NCI-H526 (cell line): ENCODE data around the gene VAPA.
A peak's percentile ranks its signal among the peaks of the same experiment; 100 is the strongest.

ENCODE experiments used
- DNase-seq, 2 experiments: peaks; one replicate each; lab custom pipeline; 2025; lab: John Stamatoyannopoulos, UW

The VAPA gene

DNA sequence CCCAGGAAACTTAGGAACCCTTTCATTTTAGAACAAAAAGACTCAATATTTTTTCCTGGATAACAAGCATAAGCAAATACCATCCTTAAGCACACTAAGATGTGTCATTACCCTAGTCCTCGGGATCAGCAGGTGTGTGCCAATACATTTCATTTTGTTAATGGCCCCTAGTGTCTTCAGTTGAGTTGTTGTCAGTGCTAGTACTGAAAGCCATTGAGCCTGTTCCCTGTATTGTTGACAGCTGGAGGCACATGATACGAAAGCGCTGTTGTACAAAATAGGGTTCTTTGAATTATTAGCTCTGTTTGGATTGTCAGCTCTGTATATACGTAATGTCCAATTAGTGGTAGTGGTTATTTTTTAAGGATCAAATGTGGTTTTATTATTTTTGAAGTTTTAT lies 29.5 kb downstream of the VAPA start:
- no peak for DNase-seq

GRCh38 chr18:9944805-9945204 lies 31.0 kb downstream of the VAPA start:
- DNase-seq = no peak

GRCh38 chr18:9946831-9947230 lies 33.0 kb downstream of the VAPA start:
- no peak for DNase-seq

DNA sequence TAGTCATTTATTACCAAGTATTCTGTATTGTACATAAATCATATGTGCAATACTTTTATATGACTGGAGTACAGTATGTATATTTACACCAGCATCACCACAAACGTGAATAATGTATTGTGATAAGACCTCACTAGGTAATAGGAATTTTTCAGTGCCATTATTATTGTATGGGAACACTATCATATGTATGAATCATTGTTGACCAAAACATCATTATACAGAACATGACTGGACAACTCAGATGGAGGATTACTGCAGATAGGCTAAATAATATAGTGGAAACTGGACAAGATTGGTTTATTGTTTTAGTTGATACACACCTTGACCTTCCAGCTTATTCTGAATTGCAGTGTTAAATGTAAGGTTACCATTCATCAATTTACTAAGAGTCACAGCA lies 33.4 kb downstream of the VAPA start:
- DNase-seq = no peak

DNA sequence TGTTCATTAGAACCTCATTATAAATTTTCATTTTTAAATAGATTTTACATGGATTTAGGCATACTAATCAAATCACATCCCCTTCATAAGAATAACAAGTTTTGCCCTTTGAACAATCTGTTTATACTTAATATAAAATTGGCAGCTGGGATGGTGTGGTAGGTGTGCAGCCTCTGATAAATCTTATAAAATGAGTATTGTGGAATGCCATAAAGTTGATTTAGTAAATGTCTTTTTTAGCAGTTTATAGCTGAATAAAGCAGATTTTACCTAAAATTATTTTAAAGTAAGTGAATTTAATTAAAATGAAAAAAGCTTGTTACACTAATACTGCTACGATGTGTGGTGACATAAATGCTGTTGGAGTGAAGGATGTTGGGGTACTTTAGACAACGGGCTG lies 35.5 kb downstream of the VAPA start:
- no peak for DNase-seq

DNA sequence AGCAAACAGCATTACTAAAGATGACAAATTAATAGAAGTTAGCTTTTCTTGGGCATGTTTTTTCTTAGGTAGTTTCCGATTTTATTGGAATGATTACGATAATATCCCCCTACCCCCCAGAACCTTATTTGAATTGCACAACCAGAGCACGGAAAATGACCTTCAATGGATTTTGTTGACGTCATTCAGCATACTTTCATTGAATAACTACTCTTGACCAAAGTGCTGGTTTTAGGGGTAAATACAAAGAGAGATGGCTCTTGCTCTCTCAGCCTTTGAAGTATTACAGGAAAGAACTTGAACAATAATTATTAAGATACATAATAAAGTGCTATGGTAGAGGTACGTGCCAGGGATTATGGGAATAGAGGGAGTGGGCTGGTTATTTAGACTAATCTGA lies 36.0 kb downstream of the VAPA start:
- DNase-seq = no peak

- DNase-seq = no peak
Measured at GRCh38 chr18:9950289-9951016, 36.6 kb downstream of the VAPA start.

DNA sequence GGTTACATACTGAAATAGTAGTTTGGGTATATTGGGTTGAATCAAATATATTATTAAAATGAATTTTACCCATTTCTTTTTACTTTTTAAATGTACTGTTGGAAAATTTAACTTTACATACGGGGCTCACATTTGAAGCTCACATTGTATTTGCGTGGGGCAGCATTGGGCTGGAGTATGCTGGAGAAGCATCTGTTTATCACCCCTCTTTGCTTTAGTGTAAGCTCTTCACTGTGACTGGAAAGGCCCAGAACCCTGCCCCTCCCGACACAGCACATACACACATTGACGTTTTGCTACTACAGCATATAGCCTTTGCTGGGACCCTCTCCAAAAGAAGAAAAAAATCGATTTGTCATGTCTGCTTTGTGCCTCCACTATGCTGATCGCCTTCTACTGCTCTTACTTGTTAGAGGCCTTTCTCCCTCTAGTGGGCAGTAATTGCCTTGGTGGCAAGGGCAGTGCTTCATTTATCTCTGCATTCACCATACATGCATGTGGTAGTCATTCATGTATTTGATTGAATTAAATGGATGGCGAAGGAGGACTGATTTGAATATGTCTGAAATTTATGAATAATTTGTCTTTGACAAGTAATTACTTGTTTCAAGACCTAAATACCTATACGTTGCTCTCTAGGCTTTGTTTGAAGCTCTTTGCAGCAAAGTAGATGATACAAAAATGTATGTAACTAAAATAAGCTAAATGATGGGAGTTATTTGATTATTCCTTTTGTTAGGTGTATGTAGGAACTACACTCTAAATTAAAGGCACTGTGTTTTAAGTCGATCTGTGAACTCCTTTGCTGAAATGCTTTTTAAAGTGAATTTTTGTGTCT lies 37.4 kb downstream of the VAPA start:
- DNase-seq = peak; percentile 35 to 50

DNA sequence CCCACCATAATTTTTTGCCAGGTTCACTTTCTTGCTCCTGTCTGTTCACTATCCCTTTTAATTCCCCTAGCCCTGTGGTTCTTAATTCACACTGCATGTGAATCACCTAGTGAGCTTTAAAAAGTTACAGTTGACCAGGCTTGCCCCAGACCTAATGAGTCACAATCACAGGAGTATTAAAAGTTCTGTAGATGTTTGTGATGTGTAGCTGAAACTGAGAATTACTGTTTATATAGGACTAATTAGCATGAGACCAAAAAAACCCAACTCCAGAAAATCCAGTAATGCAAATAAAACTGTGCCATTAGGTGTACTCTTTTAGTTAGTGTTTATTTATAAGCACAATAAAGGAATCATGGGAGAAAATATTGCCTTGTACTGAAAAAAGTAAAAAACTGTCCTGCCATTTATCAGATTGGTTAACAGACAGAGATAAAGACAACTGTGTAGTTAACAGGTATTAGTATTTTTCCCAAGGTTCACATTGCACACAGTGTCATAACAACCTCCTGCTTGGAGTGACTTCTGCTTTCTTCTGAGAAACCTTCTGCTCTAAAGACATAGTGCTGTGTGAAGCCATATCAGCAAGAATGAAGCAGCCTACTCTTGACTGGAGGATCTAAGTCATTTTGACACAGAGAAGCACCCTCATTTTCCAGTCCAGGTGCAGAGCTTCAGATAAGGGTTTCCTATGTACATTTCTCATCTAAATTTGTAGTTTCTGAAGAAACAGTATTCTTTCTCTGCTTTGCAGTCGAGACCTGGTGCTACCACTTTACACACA lies 39.0 kb downstream of the VAPA start:
- no peak for DNase-seq

- DNase-seq = no peak
Measured at GRCh38 chr18:9958861-9959399, 45.1 kb downstream of the VAPA start.

GRCh38 chr18:9959564-9959963 lies 45.7 kb downstream of the VAPA start:
- DNase-seq = no peak

DNA sequence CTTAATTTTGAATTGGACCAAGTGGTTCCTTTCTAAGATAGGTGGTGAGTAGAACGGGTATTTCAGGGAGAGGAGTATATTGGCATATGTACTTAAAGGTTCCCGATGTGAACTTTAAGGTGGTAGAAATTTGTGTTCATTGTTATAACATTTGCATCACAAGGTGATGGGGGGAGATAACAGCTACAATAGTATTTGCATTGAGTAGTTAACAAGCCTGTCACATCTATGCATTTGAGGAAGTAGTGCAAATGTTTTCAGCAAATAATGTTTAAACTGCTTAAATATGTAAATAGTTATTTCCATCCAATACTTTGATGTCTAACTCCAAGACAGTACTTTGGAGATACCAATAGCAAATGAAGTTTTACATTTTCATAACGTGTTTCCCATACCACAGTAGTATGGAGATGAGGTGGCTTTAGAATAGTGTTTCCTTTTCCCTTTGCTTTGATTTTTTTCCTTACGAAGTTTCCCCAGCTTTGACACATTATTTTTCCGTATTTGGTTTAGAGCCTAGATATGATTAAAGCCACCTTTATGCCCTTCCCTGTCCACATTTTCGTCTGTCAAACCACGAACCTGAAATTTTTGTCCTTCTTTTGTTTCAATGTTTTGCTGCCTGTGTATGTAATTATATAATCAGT lies 46.6 kb downstream of the VAPA start:
- DNase-seq = peak; percentile 1 to 24

DNA sequence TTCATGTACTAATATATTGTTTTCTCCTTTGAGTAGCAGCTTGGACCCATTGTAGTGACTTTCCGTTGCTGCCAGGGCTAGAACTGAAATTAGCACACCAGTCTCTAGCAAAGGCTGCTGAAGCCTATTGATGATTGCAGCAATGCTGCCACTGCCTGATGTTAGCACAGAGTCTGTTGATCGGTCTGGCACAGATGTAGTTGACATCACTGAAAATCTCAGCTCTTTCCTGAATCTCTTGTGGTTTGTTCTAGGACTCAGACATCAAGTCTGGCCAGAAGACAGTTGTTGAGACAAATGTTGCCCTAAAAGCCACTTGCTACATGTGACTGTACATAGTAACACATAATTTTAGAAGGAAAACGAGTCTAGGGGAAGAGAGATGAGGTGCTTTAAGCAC lies 47.2 kb downstream of the VAPA start:
- DNase-seq = no peak

DNA sequence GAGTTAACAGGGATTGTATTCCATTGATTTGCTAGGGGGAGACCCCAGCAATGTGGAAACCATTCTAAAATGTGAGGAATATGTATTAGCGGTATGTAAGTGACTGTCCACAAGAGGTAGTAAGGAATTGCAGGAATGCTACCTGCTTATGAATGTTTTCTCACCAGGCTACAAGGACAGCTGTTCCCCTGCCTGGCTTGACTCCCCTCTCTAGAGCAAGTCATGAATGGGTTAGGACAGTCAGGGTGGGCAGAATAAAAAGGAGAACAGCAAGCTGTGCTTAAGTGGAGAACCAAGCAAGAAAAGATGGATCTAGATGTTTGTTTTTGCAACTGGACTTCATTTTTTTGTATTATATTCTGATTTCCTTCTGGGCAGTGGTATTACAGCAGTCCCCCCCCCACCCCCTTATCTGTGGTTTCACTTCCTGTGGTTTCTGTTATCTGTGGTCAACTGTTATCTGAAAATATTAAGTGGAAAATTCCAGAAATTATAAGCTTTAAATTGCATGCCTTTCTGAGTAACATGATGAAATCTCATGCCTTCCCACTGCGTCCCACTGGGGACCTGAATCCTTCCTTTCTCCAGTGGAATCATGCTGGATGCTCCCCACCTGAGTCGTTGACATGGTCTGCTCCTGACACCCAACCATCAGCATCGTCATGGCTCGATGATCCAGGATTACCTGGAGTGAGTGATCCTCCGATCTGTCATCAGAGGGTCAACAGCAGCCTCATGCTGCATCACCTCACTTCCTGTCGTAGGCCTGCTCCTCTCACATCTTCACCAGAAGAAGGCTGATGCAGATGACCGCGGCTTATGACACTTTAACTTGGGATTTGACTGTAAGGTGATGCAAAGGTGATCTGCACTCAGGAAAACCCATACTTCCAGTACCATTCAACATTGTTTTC lies 52.2 kb downstream of the VAPA start:
- no peak for DNase-seq

DNA sequence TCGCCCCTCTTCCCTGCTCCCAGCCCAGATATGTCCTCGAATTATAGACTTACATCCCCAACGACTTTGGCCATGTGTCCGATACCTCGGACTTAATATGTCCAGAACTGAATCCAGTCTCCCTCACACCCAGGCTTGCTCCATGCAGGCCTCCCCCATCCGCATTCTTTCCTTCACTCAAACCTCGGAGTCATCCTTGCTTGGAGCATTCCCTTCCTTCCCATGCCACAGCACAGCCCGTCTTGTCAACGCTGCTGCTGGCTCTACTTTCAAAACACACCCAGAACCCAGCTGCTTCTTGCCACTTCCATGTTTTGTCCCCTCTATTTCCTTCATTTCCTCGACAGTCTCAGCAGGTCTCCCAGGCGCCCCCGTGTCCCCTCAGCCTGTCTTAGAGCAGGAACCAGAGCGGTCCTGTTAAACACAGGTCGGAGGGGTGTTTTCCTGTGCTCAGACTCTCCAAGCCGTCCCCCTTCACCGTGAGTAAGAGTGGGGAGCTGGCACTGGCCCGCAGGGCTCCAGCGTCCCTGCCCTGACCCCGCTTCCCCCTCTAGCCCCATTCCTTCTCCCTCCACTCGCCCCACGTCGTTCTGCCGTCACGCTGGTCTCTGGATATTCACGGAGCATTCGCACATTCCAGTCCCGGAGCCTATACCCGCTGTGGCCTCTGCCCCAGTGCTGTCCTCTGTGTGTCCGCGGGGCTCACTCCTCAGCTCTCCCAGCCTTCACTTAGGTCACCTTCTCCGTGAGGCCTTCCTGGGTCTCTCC lies 54.4 kb downstream of the VAPA start:
- DNase-seq = no peak

- no peak for DNase-seq
Measured at GRCh38 chr18:9969247-9969646, 55.4 kb downstream of the VAPA start.

- peak; percentile 21 to 72 for DNase-seq
Measured at GRCh38 chr18:9971313-9971920, 57.6 kb downstream of the VAPA start.

- no peak for DNase-seq
Measured at GRCh38 chr18:9973470-9973869, 59.7 kb downstream of the VAPA start.

DNA sequence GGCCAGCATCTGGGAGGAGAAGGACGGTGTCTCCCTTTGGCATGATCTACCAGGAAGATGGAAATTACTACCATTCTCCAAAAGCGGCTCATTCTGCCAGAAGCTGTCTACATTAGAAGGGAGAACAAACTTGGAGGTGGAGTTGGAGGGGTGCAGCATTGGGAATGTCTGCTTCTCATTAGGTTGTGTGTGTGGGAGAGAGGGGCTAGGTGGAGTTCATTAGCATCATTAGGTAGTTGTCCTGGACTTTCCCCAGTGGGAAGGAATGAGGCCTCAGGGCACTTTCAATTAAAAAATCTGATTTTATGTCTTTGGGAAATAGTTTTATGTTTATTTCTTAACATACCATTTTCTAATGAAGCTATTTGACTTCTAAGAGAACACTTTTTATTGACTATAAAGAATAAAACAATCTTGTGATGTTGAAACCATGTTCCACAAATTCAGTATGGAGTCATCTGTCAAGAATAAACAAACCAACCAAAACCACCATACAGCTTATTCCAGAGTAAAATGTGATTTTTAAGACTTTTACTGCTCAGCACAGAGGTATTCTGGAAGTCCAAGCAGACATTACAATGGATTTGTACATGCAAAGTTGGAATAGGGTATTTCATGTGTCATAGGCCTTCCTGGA lies 60.6 kb downstream of the VAPA start:
- no peak for DNase-seq
